ENCODE results near the gene FBRS. TPM values are rescaled to one million over a fixed set of nuclear protein-coding genes. Genes with fewer than 3 reads are reported as not detected.

The FBRS gene
- total RNA-seq, 1 donor from 2014 or later: 65.0 TPM

- ATAC-seq: no peak
- no peak overlapping the region for H3K27ac ChIP-seq
- H3K36me3 ChIP-seq: peaks cover 49% of the 10 kb centered on the region
- H3K4me1 ChIP-seq: peaks cover 20% of the 10 kb centered on the region
- H3K9me3 ChIP-seq: no peaks in the 10 kb centered on the region
- intact Hi-C loops (cut with DNase I): no loop called here
- TF ChIP-seq CTCF (IDR thresholded peaks at IDR 0.05): no peak
- no peaks in the 10 kb centered on the region for H3K27me3 ChIP-seq
- H3K4me3 ChIP-seq: no peak overlapping the region
- DNase-seq: no peak
Measured at GRCh38 chr16:30654856-30655255, 3.4 kb upstream of the FBRS start.

DNA sequence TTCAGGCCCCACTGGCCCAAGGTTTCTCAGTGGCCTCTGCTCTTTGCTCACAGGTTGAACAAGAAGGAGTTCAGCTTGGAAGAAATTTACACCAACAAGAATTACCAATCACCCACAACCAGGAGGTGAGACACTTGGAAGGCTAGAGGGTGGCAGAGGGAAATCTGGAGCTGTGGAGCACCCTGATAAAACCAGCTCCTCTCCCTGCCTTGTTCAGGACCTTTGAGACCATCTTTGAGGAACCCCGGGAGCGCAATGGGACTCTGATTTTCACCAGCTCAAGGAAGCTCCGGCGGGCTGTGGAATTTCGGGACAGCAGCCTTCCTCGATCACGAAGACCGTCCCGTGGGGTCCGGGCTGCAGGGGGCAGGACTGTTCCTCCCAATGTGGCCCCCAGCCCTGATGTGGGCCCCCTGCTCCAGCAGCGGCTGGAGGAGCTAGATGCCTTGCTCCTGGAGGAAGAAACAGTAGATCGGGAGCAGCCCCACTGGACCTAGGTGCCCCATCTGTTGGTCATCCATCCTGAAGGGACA lies 2.4 kb upstream of the FBRS start:
- H3K4me3 ChIP-seq: no peak overlapping the region
- intact Hi-C loops (cut with DNase I): no loop called here
- H3K36me3 ChIP-seq: peaks cover 49% of the 10 kb centered on the region

DNA sequence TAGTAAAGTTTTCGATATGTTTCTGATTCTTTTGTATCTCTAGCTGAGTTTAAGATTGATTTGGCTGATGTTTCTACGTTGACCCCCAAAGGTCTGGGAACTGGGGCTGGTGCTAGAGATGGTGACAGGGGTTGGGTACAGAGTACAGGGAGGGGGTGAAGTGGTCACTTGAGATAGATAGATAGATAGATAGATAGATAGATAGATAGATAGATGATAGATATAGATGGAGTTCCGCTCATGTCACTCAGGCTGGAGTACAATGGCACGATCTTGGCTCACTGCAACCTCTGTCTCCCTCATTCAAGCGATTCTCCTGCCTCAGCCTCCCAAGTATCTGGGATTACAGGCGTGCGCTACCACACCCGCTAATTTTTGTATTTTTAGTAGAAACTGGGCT lies 1.8 kb upstream of the FBRS start:
- intact Hi-C loops (cut with DNase I): no loop called here
- Histone ChIP-seq H3K4me3 (no peak overlapping the region), H3K27me3 (no peaks in the 10 kb centered on the region), H3K36me3 (peaks cover 55% of the 10 kb centered on the region), H3K9me3 (no peaks in the 10 kb centered on the region), H3K27ac (no peak overlapping the region), H3K4me1 (peaks cover 32% of the 10 kb centered on the region)
- no peak for TF ChIP-seq CTCF (IDR thresholded peaks at IDR 0.05)
- DNase-seq (no peak), ATAC-seq (no peak)

More for the DNA sequence above, 2.4 kb upstream of the FBRS start:
- H3K9me3 ChIP-seq: no peaks in the 10 kb centered on the region
- DNase-seq (no peak), ATAC-seq (no peak)
- H3K4me1 ChIP-seq: peaks cover 27% of the 10 kb centered on the region
- H3K27me3 ChIP-seq: no peaks in the 10 kb centered on the region
- no peak for TF ChIP-seq CTCF (IDR thresholded peaks at IDR 0.05)
- no peak overlapping the region for H3K27ac ChIP-seq

DNA sequence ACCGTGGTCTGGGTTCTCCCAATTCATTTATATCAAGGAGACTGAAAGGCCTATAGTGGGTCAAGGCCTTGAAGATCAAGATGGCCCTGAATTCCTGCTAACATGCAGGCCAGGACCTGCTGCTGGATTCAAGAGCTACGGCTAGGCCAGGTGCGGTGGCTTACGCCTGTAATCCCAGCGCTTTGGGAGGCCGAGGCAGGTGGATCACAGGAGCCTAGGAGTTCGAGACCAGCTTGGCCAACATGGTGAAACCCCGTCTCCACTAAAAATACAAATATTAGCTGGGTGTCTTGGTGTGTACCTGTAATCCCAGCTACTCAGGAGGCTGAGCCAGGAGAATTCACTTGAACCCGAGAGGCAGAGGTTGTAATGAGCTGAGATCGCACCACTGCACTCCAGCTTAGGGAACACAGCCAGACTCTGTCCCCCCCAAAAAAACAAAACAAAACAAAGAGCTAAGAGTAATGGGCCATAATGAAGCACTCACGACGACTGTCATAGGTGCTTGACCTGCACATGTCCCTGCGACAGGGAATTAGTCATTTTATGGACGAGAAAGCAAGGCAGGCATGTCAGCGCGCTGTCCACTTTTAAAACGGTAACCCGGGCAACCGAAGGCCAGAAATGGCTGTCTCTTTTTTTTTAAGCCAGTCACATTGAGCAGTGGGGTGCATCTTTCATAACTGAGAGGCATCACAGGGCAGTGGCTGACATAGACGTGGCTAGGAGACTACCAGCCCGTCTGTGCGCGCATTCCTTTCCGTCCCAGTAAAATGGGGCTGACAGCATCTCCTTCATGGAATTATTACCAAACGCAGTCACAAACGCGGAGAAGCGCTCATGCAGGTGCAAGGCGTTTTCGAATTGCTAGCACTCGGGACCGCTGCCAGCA lies 1.0 kb upstream of the FBRS start:
- Histone ChIP-seq H3K4me1 (peaks cover 34% of the 10 kb centered on the region), H3K9me3 (no peaks in the 10 kb centered on the region), H3K27me3 (no peaks in the 10 kb centered on the region), H3K27ac (peak overlapping the region; percentile 86), H3K36me3 (peaks cover 61% of the 10 kb centered on the region), H3K4me3 (peak overlapping the region; percentile 53)
- intact Hi-C loops (cut with DNase I): no loop called here
- no peak for TF ChIP-seq CTCF (IDR thresholded peaks at IDR 0.05)
- DNase-seq: no peak
- no peak for ATAC-seq

DNA sequence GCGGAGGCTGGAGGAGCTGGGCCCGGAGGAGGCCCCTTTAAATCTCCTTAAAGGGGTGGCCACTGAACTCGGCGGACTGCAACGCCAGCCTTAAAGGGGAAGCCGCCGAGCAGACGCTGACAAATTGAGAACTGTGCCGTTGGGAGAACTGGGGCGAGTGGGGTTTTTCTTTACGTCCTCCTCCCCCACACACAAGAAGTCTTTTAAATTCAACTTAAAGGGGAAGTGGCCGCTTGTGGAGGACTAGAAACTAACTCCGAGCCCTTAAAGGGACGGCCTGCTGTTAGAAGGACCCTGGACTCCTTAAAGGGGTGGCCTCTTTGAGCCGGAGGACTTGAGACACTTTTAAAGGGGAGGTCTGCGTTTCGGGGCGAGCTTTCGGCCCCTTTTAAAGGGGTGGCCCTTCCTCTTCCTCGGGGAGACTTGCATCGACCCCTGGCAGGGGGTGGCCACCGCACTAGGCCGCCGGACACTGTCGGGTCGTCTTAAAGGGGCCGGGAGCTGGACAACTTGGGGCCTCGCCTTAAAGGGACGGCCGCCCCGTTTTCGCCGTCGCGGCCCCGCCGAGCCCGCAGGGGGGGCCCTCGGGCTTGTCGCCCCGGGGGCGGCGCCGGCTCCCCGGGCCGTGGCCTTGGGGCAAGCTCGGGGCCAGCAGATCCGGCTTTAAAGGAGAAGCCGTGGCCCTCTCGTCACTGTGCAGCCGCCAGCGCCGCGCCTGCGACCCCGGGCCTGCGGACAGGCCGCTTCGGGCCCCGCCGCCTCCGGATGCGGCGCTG lies 688 bp downstream of the FBRS start:
- intact Hi-C loops (cut with DNase I): no loop called here
- peak overlapping the region; percentile 83 for H3K4me3 ChIP-seq
- no peaks in the 10 kb centered on the region for H3K27me3 ChIP-seq
- ATAC-seq: peak; percentile 36
- TF ChIP-seq CTCF (IDR thresholded peaks at IDR 0.05): no peak
- H3K36me3 ChIP-seq: peaks cover 61% of the 10 kb centered on the region
- DNase-seq: peak; percentile 88
- H3K9me3 ChIP-seq: no peaks in the 10 kb centered on the region
- H3K4me1 ChIP-seq: peaks cover 31% of the 10 kb centered on the region
- H3K27ac ChIP-seq: peak overlapping the region; percentile 100

Measured in upper lobe of right lung (tissue), 1 donor.